HG03045 (cell line): ENCODE results near the gene CAMK4.

ENCODE experiments used
- ATAC-seq: cut with Tn5 transposase; IDR thresholded peaks from one replicate; pipeline ENCODE4 v1.9.1; 2021; ENCODE audit warnings: mild to moderate bottlenecking, moderate library complexity; ENCODE audit not compliant: unreplicated experiment

Gene CAMK4

DNA sequence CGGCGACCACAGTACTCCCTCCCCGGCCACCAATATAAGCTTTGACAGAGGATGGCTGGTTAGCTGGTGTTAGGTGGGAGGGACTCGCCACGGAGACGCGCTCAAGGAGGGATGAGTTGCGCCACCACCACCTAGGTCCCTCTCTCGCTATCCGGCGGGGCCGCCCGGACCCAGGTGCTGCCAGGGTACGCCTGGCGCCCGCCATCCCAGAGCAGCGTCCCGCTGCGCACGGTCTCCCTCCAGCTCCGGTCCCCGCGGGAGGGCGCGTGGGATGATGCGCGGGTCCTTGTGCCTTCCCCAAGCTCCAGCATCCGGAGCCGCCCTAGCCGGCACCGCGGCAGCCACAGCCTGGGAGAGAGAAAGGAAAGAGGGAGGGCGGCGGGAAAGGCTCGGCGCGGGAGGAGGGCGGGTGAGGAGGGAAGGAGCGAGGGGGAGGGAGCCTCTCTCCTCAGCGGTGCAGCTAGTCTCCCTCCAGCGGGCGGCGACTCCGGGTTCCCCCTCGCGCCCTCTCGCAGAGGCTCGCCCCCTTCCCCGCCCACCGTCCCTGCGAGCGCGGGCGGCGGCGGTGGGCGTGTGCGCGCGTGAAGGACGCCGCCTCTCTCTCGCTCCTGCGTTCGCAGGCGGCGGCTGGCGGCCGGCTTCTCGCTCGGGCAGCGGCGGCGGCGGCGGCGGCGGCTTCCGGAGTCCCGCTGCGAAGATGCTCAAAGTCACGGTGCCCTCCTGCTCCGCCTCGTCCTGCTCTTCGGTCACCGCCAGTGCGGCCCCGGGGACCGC is at the start of gene CAMK4:
TSS of gene CAMK4 (plus strand) at position 598 of the 774 bp plus-strand sequence. CDS start at position 698, 100 bp downstream.
- peak; percentile 83 for ATAC-seq

DNA sequence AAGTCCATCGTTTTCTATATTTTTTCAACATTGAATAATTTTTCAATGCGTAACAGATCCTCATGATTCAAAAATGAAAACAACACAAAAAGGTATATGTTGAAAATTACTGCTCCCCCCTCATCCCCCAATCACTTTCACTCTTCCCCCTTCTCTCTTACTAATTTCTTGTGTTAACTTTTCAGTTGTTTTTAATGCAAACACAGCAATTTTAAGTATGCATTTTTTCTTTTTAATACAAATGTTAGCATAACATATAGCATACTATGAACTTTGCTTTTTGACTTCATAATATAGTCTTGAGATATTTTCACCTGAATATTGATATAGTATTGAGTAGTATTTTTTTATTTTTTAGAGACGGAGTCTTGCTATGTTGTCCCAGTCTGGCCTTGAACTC is 41.1 kb upstream of the CAMK4 start:
- no peak for ATAC-seq

DNA sequence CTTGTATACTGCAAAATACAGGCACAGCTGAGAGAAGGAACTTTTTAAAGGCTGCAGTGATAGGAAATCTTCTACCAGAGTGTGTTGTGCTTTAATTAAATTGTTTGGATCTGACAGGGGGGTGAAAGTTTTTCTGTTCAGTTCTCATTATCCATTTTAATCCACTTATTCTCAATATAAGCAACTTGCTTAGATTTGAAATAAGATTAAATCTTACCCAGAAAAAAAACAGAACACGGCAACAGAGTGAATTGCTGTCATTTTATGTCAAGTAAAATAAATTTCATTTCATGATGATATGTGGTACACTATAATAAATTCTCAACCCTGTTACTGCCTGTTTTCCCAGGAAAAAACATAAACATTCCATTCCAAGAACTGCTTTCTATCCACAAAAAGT is 37.1 kb upstream of the CAMK4 start:
- no peak for ATAC-seq

DNA sequence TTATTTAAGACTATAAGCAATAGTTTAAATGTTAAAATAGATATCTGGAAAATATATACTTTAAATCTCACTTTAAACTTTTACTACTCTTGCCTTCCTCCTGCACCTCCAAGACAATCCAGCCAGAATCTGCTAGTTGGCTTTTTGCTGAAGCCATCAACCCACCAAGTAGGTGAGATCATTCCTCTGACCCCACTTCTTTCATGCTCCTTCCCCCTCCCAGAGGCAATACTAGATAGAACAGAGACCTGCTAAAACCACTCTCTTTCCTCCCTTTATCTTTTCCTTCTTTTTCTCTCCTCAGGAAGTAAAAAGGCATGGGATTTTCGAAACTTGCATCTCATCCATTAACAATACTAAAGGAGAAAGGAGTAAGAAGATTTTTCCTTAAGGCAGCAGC is 30.1 kb upstream of the CAMK4 start:
- ATAC-seq = no peak

DNA sequence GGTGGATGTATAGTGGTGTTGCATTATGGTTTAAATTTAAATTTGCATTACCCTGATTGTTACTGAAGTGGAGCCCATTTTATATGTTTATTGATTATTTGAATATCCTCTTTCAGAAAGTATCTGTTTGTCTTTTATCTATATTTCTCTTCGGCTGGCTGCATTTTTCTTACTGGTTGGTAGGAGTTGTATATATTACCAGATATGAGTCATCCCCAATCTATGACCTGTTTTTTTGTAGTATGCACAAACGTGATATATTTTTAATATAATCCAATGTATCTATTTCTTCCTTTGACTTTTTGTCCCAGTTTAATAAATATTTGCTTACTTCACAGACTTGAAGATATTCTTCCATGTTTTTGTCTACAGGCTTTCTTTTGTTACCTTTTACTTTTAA is 29.3 kb upstream of the CAMK4 start:
- no peak for ATAC-seq

DNA sequence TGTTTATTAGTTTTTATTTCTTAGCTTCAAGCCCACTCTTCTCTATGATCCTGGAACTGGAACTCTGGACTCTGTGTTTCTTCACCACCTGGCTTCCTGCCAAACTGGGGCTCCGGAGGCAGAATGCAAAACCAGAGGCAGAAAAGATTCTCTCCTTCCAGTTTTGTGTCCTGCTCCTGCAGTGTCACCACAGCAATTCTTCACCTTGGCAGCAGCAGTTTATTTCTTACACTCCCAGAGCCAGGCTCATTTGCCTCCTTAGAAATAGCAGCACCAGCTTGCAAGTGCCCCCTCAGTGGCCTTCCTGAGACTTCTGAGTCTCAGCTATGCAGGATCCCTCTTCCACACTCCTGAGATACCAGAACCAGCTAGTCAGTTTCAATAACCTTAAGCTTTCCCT is 26.7 kb upstream of the CAMK4 start:
- ATAC-seq = no peak

DNA sequence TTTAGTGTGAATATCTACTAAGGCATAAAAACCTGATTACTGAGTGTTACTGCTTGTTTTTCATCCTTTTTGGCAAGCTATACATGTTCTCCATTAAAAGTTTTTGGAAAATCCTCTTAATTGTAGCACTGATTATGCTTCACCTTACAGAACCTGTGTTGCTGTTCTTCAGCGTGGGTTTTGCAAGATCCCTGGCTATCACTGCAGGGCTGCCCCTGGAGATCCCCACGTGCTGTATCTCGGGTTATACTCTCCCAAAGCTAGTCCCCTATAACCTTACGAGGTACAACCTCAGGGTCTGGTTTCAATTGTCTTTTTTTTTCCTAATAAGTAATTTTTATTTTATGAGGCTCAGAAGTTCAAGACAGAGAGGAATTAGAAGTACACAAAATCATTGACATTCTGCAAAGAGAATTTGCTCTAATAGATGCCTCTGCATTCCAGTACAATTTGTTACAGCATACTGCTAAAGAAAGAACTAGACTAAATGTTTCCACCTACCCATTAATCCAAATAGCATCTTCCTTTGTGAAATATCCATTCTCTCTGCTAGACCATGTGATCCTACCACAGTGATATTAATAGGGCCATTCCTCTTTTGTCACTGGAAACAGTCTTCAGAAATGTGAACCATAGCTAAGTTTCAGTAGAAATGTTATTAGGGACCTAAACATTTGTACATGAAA is 25.8 kb upstream of the CAMK4 start:
- no peak for ATAC-seq

DNA sequence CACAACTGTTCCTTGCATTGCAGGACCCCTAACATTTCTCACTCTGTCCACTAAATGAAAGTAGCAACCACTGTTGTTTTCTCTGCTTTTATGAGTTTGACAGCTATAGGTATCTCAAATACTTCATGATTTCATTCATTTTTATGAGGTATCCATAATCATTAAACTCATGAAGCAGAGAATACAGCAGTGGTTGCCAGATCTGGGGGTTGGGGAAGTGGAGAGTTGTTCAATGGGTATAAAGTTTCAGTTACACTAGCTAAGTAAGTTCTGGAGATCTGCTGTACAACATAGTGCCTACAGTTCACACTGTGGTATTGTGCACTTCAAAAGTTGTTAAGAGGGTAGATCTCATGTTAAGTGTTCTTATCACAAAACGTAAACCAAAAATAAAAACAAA is 23.4 kb upstream of the CAMK4 start:
- ATAC-seq = no peak

DNA sequence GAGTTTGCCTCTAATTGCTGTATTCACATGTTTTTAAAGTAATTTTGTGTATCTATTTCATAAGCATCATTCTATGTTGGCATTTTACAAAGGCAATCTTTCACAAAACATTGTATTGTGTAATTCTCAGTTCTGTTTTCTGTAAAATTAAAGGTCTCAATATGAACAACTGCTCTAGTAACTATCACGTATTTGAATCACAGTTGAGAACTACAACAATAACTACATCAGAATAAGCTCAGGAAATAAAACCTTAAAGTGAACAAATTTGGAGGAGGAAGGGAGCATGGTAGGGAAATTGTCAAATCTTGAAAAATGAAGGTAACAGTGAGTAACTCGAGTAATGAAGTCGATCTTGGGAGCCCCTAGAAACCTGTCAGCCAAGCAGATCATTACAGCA is 22.5 kb upstream of the CAMK4 start:
- ATAC-seq = no peak

DNA sequence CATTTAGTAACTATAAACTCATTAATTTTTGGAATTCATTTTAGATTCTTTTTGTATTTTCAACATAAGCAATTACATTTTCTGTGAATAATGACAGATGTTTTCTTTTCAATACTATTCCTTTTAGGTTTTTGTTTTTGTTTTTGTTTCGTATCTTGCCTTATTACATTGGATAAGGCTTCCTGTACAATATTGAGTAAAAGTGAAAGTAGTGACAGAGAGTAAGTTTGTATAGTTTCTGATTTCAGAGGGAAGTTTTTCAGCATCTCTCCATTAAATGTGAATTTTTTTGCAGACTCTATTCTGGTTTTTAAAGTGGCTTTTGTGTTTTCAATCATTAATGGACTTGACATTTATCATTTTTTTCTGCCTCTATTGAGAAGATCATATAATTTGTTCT is 12.8 kb upstream of the CAMK4 start:
- ATAC-seq = no peak

DNA sequence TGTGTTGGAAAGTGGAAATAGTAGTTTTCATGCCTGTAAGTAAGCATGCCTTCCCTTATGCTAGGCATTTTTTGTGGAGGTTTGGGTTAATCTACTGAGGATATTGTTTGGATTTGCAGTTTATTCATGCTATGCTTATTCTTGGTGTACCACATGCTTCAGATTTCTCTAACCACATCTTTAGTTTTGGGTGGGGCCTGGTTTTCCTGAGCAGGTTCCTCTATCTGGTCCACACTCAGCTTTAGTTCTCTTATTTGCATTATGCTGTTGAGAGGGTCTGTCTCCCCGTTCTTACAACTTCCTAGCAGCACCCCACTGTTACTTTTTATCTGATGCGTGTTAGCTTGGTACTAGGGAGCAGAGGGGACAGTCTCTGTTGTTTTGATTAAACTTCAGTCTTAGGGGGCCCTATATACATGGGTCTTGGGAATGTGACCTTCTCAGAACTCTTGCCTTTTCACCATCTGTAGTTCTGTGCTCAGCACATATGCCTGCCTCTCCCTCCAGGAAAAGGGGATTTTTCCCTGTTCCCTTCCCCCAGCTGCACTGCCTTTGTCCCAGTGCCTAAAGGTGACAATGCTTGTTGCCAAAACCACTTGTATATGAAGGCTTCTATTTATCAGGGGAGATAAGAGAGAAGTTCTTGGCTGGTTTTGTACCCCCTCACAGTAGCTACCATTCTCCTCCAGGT is 10.0 kb upstream of the CAMK4 start:
- ATAC-seq = no peak

DNA sequence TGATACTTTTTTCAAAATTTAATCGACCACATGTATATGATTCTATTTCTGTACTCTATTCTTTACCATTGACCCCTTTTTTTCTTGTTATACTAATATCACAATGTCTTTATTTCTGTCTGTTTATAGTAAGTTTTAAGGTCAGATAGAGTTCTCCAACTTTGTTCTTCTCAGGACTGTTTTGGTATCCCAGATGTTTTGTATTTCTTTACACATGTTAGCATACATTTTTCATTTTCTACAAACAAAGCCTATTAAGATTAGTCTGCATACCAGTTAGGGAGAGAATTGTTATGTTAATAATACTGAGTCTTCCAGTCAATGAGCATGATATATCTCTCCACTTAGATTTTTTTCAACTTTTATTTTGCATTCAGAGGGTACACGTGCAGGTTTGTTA is 8.2 kb upstream of the CAMK4 start:
- no peak for ATAC-seq

DNA sequence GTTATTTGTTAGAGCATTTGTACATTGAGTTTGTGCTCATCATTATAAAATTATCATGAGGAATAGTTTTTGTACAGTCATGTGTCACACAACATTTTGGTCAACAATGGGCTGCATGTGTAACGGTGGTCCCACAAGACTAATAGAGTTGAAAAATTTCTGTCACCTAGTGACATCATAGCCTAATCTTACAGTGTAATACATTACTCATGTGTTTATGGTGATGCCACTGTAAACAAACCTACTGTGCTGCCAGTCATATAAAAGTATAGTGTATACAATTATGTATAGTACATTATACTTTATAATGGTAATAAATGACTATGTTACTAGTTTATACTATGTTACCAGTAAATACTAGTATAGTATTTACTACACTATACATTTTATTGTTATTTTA is 3.0 kb upstream of the CAMK4 start:
- no peak for ATAC-seq

DNA sequence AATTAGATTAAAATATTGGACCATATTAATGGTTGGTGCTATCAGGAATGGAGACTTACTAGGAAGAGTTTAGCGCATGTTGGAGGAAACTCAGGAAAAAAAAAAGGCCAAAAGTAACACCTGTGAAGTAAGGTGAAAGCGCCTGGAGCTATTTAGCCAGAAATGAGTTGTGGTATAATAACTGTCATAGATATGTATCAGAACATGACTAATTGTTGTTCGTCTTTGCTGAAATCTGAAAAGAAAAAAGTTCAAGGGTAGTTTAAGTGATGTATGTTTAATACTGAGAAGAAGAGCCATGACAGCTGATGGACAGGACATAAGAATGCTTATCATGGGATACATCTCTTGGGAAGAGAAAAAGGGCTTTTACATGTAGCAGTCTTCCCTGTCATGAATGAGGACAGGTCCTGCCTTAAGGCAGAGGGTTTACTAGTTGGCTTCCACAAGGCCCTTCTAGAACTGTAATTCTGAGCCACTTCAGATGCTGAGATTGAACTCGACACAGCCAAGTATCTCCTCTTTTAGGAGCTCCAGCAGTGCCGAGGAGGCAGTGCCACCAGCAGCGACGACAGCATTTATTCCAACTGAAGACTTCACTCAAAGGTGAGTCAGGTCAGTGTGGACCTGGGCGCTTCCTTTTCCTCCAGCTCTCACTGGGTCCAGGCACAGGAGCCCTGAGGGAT is 940 bp upstream of the CAMK4 start:
- no peak for ATAC-seq

DNA sequence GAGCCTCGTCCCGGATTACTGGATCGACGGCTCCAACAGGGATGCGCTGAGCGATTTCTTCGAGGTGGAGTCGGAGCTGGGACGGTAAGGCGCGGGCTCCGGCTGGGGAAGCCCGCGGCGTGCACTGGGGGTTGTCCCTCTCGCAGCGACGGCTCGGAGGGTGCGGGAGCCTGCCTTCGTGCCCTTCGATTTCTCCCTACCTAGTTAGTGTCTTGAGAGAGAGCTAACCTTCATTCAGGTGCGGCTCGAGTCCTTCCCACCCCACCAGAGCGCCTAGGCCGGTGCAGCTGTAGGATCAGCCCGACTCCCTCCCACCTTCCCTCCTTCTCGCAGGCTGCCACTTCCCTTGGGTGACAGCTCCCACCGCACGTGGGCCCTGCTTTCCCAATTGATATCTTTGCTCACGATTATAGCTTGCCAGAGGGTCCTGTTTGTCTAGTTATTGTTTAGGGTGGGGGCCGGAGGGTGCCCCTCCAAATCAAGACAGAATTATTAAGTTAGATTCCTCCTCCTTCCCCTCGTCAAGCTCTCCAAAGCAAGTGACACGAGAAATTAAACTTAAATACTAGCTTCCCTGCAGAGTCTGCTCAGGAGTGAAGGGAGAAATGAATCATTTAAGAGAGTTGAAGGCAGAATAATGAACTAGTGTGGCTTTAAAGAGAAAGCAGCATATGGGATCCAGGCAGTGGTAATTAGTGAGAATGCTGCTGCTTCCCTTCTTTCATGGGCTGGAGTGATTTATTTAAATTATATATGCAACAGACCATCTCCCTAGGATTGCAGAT is 569 bp downstream of the CAMK4 start:
- ATAC-seq = peak; percentile 32

DNA sequence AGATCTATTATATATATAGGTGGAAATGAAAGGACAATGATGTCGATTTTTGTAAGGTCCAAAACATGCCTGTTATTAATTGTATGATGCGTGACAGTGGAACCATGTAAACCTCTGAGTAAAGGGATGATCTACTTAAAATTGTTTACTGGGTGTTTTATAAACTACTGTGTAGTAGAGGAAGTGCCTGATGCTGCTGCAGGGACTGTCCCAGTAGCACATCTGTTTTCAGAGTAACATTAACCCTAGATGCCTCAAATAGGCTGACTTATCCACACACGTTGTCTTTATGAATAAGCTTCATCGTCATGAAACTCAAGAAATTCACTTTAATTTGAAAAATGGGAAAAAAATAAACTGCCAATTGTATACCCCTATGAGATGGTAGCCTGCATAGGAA is 1.7 kb downstream of the CAMK4 start:
- no peak for ATAC-seq

DNA sequence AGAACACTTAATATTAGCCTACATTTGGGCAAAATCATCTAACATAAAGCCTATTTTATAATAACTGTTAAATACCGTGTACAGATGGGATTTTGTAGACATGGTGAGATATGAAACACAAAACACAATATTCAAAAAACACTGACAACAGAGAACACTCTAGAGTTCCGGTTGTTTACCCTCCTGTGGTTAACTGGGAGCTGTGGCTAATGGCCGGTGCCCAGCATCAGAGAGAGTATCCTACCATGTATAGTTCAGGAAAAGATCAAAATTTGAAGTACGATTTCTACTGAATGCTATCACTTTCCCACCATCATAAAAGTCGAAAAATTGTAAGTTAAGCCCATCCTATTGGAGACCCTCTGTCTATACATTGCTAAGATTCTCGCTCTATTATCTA is 2.4 kb downstream of the CAMK4 start:
- no peak for ATAC-seq

DNA sequence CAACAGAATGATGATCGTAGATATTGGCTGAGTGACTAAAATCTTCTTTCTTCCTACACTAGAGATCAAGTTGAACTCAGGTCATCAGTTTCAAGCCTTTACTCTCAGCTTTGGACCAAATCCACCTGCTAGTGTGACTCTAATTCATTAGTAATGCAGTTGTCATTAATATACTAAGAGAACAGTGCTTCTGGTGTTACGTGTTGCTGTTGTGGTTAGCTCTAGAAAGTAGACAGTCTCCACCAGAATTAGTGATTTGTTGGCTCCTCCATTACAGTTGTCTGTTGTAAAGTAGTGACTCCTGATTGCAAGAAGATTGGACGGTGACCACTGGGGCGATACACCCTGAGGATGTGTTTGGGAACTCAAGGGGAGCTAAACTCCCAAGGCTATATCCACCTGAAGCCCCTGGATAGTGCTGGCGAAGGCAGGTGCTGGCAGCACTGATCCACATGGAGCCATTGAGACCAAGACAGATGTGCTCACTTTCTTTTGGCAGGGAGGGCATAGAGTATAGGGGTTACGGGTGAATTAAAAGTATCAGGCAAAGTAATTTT is 3.1 kb downstream of the CAMK4 start:
- ATAC-seq = no peak

DNA sequence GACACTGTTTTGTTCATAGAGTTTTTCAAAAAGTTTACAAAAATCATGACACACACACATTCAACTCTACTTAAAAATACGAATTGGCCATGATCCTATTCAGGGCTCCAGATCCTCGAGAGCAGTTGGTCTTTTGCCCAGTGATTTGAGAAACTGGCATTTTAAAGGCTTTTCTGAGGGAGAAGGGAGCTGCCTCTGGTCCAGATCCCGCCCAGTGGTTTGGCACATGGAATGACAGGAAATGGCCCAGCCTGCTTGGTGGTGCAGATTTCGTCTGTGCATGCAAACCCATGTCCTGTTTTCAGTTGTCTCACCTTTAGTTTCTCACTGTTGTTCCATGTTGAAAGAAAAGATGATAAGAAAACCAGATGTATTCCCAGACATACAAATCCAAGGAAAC is 3.6 kb downstream of the CAMK4 start:
- ATAC-seq = no peak

DNA sequence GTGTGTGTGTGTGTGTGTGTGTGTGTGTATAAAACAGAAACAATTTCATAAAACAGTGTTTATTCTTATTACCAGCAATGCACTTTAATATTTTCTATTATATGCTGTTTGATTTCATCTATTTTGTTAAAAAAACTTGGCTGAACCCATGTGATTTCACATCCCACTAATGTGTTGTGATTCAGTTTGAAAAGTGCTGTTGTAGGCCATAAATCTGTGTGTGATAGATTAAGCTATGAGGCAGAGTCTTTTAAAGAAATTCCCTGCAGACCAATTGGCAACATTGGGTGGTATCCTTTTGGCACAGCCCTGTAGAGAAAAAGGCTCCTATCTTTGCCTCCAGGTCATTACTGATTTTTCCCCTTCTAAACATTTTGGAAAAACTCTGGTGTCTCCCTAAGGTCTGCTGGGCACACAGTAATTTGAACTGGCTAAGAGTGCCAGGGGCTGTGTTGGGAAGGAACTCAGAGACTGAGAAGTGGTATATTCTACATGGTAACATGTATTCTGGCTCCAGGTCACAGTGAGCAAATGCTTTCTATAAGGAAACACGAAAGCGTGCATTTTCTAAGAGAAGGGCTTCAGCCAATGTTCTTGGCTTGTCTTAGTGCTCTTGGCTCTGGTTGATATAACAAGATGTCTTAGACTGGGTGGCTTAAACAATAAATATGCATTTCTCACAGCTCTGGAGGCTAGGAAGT is 4.5 kb downstream of the CAMK4 start:
- ATAC-seq = no peak
